ENCODE data around the gene TGFBR3. TPM values are rescaled to one million over a fixed set of nuclear protein-coding genes. Genes with fewer than 3 reads are reported as not detected.

Gene TGFBR3
- total and polyA plus RNA-seq, 2 of the 4 experiments (the other 2 are of a cell fraction) = 3.0 to 11.3 TPM

DNA sequence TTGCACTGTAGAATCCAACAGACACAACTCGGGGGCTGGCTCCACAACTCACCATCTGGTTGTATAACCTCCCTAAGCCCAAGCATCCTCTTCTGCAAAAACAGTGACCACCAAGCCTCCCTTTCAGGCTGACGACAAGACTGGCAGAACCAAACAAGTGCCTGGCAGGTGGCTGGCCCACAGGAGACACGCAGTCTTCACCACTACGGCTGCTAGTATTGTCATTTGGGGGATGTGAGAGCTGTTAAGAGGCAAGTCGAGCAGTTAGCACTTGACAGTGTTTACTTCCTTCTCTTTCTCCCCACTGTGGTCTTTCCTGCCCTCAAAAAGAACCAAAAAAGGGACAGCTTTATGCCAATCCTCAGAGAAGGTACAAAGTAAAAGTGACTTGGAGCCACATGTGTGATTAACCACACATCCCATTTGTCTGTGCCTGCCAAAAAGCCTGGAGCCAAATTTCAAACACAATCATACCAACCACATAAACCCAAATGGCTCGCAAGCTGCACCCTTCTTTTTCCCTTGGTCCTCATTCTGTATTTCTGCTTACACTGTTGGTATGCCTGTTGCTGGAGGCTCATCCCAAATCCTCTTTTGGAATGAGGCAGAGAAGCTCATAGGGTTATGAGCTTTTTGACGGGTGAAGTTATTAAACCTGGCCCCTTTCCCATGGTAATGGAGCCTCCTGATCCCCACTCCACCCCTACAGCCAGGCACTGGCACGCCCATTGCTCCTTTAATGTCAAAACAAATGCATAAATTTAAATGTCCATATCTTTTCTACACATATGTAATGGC, 94.1 kb downstream of the TGFBR3 start:
- no peak overlapping the region for H4K91ac ChIP-seq (ENCODE audit: insufficient read depth, low read depth, low read length)
- intact Hi-C loops (cut with micrococcal nuclease) = no loop called here
- H2BK120ac ChIP-seq (ENCODE audit: low read depth, low read length) = no peak overlapping the region
- H3K18ac ChIP-seq (ENCODE audit: low read depth, low read length) = peak overlapping the region; percentile 64; the same call in 1 of the 2 replicates
- no peaks in the 10 kb centered on the region; the same call in 1 of the 2 replicates for H3K36me3 ChIP-seq (ENCODE audit: control insufficient read depth, insufficient read depth, low read length)
- no peaks in the 10 kb centered on the region; the same call in none of the 2 replicates for H3K9me1 ChIP-seq (ENCODE audit: insufficient read depth, low read length)
- BruUV-seq (replicated peaks) = no TSS peak
- H4K8ac ChIP-seq (ENCODE audit: low read depth in 2 of 2, low read length in 2 of 2) = no peak overlapping the region
- no peak overlapping the region for H2BK5ac ChIP-seq (ENCODE audit: low read depth, low read length, poor library complexity, severe bottlenecking)
- dilution Hi-C loops (cut with HindIII; ENCODE audit: low sequenced_read_pairs, unreplicated experiment) = no loop called here
- peak overlapping the region; percentile 27 for H3K4ac ChIP-seq (ENCODE audit: low read depth, low read length)
- H3K14ac ChIP-seq (replicated peaks; ENCODE audit: low read depth, low read length) = 0 out of 2 replicates have a peak overlapping the region, but pooled peaks have one; percentile 39
- H2AK5ac ChIP-seq (ENCODE audit: low read depth, low read length) = peak overlapping the region; percentile 38; the same call in 1 of the 2 replicates
- no peak overlapping the region for H2BK15ac ChIP-seq (ENCODE audit: low read depth, low read length)
- no peaks in the 10 kb centered on the region for H3K9me3 ChIP-seq (ENCODE audit: control insufficient read depth, insufficient read depth, low read length)
- peaks cover 4% of the 10 kb centered on the region; the same call in 1 of the 2 replicates for H3K27me3 ChIP-seq (ENCODE audit: control insufficient read depth, insufficient read depth, low read length)
- ChIA-PET POLR2A (ENCODE audit: unreplicated experiment) (no interaction called here), CTCF (interaction anchor here (1.0 to 1.1 kb wide), 2 partner anchors 11 to 280 kb away, joined by 3 to 5 read pairs; no protein-coding TSS in a partner anchor)
- no peak overlapping the region for H3K56ac ChIP-seq (ENCODE audit: extremely low read depth, insufficient read depth, low read length)
- ATAC-seq (ENCODE audit: low read depth) (no peak), DNase-seq (no peak)
- in situ Hi-C loops (cut with MboI; ENCODE audit: low sequenced_read_pairs) = no loop called here
- peak overlapping the region; percentile 16; the same call in 1 of the 2 replicates for H2BK20ac ChIP-seq (ENCODE audit: low read depth, low read length)
- no peak overlapping the region for H3K9ac ChIP-seq (ENCODE audit: low read depth, low read length)
- no peaks in the 10 kb centered on the region for H4K20me1 ChIP-seq (ENCODE audit: insufficient read depth, low read length)
- peak overlapping the region; percentile 24; the same call in 1 of the 2 replicates for H4K5ac ChIP-seq (ENCODE audit: low read depth, low read length)
- no peak overlapping the region for H3K4me2 ChIP-seq (ENCODE audit: low read depth, low read length)
- no peak overlapping the region for H2AK9ac ChIP-seq (replicated peaks; ENCODE audit: low read depth, low read length, poor library complexity)
- no peak overlapping the region for H3K23ac ChIP-seq (ENCODE audit: low read depth, low read length)
- H3K4me1 ChIP-seq (ENCODE audit: control insufficient read depth, insufficient read depth, low read length) = peaks cover 15% of the 10 kb centered on the region
- H3K79me1 ChIP-seq (ENCODE audit: low read depth in 1 of 2, low read length in 2 of 2) = 0 out of 4 replicates have a peak, but pooled peaks cover 0 to 5% of the 10 kb centered on the region in 2 experiments
- H2AFZ ChIP-seq (replicated peaks; ENCODE audit: low read length, poor library complexity) = no peak overlapping the region
- no peak for TF ChIP-seq CHD1 (IDR thresholded peaks at IDR 0.05; ENCODE audit: low read depth, low read length)
- no peak for TF ChIP-seq POLR2A (IDR thresholded peaks at IDR 0.05; ENCODE audit: low read depth, low read length)
- TF ChIP-seq CEBPB (IDR thresholded peaks at IDR 0.05; ENCODE audit: low read depth, low read length) = no peak
- no peak for TF ChIP-seq MAFK (IDR thresholded peaks at IDR 0.05; ENCODE audit: low read depth, low read length)
- no peak for TF ChIP-seq FOS (IDR thresholded peaks at IDR 0.05; ENCODE audit: low read depth, low read length)
- TF ChIP-seq, protein P1, sequence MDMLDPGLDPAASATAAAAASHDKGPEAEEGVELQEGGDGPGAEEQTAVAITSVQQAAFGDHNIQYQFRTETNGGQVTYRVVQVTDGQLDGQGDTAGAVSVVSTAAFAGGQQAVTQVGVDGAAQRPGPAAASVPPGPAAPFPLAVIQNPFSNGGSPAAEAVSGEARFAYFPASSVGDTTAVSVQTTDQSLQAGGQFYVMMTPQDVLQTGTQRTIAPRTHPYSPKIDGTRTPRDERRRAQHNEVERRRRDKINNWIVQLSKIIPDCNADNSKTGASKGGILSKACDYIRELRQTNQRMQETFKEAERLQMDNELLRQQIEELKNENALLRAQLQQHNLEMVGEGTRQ (IDR thresholded peaks at IDR 0.05; ENCODE audit: low read depth, low read length) = no peak
- TF ChIP-seq RFX5 (IDR thresholded peaks at IDR 0.05; ENCODE audit: low read depth, low read length) = no peak
- no peak for TF ChIP-seq RAD21 (IDR thresholded peaks at IDR 0.05; ENCODE audit: low read length)
- TF ChIP-seq, protein P2, sequence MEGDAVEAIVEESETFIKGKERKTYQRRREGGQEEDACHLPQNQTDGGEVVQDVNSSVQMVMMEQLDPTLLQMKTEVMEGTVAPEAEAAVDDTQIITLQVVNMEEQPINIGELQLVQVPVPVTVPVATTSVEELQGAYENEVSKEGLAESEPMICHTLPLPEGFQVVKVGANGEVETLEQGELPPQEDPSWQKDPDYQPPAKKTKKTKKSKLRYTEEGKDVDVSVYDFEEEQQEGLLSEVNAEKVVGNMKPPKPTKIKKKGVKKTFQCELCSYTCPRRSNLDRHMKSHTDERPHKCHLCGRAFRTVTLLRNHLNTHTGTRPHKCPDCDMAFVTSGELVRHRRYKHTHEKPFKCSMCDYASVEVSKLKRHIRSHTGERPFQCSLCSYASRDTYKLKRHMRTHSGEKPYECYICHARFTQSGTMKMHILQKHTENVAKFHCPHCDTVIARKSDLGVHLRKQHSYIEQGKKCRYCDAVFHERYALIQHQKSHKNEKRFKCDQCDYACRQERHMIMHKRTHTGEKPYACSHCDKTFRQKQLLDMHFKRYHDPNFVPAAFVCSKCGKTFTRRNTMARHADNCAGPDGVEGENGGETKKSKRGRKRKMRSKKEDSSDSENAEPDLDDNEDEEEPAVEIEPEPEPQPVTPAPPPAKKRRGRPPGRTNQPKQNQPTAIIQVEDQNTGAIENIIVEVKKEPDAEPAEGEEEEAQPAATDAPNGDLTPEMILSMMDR (conservative IDR thresholded peaks at IDR 0.05; ENCODE audit: low read depth, low read length) = no peak
- TF ChIP-seq RCOR1 (IDR thresholded peaks at IDR 0.05; ENCODE audit: insufficient replicate concordance, low read length) = no peak
- no peak overlapping the region for H3K4me3 ChIP-seq (ENCODE audit: insufficient read depth, low read depth, low read length)
- WGBS, 2 experiments (ENCODE audit: extremely low coverage in 2 of 2, insufficient read length in 1 of 2) = no CpG with 5 or more reads among the region's 8 CpGs
- no peak overlapping the region for H3K27ac ChIP-seq (ENCODE audit: insufficient read depth, low read length)
